Measurements from ENCODE around the gene SLC35F3. TPM values are rescaled to one million over a fixed set of nuclear protein-coding genes. Genes with fewer than 3 reads are reported as not detected.

Gene SLC35F3
- total and polyA plus RNA-seq, 9 of the 15 experiments (the other 6 are each of a cell fraction or from before 2014, with no cell fraction given): 0.04 to 0.07 (median 0.04) TPM; not detected in 6

- no peak; the same call in 1 of the 2 replicates for TF ChIP-seq NR4A1 (CRISPR knock-in tag; IDR thresholded peaks at IDR 0.05)
- peak; percentile 90 for TF ChIP-seq NR4A1 (tag; IDR thresholded peaks at IDR 0.05)
- peak; percentile 38; the same call in 1 of the 2 replicates for TF ChIP-seq FOSL1 (tag; conservative IDR thresholded peaks at IDR 0.05)
- TF ChIP-seq CAMTA2 (CRISPR knock-in tag; conservative IDR thresholded peaks at IDR 0.05): no peak
- peak; percentile 57; the same call in 1 of the 2 replicates for TF ChIP-seq RNF2 (IDR thresholded peaks at IDR 0.05)
- peak; percentile 73 for TF ChIP-seq ZBTB17 (CRISPR knock-in tag; IDR thresholded peaks at IDR 0.05)
- peak; percentile 43; the same call in 1 of the 2 replicates for TF ChIP-seq ID3 (CRISPR knock-in tag; IDR thresholded peaks at IDR 0.05)
- peak; percentile 97 for TF ChIP-seq ID3 (tag; IDR thresholded peaks at IDR 0.05)
- 0 out of 2 replicates have a peak, but pooled peaks have one; percentile 39 for TF ChIP-seq ZKSCAN8 (CRISPR knock-in tag; IDR thresholded peaks at IDR 0.05)
- peak; percentile 82 for TF ChIP-seq PYGO2 (tag; IDR thresholded peaks at IDR 0.05)
- TF ChIP-seq MBD1 (CRISPR knock-in tag; IDR thresholded peaks at IDR 0.05): 0 out of 2 replicates have a peak, but pooled peaks have one; percentile 44
- TF ChIP-seq KHSRP (IDR thresholded peaks at IDR 0.05): no peak
- peak; percentile 32; the same call in 1 of the 2 replicates for TF ChIP-seq ZBTB12 (CRISPR knock-in tag; IDR thresholded peaks at IDR 0.05)
- peak; percentile 49 for TF ChIP-seq CBFA2T2 (conservative IDR thresholded peaks at IDR 0.05)
- no peak for TF ChIP-seq SP2 (IDR thresholded peaks at IDR 0.05; ENCODE audit: extremely low read depth, low read depth, low read length, poor library complexity, severe bottlenecking)
- no peak for TF ChIP-seq SMARCA5 (IDR thresholded peaks at IDR 0.05)
- TF ChIP-seq POLR2A (conservative IDR thresholded peaks at IDR 0.05): no peak
- no peak for TF ChIP-seq SFPQ (IDR thresholded peaks at IDR 0.05; ENCODE audit: low read depth, low read length)
- TF ChIP-seq NR2C1 (IDR thresholded peaks at IDR 0.05): peak; percentile 44; the same call in 1 of the 2 replicates
- TF ChIP-seq NR2C1 (tag; IDR thresholded peaks at IDR 0.05): peak; percentile 87
- TF ChIP-seq ZMIZ1 (IDR thresholded peaks at IDR 0.05; ENCODE audit: low read depth in 2 of 2, low read length in 2 of 2): peak in 1 of 2 experiments; percentile 61; a peak in 1 of 4 replicates
- peak; percentile 48; the same call in 1 of the 2 replicates for TF ChIP-seq BACH1 (tag; IDR thresholded peaks at IDR 0.05)
Measured at GRCh38 chr1:234361102-234361603, 456.7 kb downstream of the SLC35F3 start (continued).

Measured in K562 (cell line).